ENCODE measurements around the gene SOX18.
A peak's percentile ranks its signal among the peaks of the same experiment; 100 is the strongest.

SOX18 gene

DNA sequence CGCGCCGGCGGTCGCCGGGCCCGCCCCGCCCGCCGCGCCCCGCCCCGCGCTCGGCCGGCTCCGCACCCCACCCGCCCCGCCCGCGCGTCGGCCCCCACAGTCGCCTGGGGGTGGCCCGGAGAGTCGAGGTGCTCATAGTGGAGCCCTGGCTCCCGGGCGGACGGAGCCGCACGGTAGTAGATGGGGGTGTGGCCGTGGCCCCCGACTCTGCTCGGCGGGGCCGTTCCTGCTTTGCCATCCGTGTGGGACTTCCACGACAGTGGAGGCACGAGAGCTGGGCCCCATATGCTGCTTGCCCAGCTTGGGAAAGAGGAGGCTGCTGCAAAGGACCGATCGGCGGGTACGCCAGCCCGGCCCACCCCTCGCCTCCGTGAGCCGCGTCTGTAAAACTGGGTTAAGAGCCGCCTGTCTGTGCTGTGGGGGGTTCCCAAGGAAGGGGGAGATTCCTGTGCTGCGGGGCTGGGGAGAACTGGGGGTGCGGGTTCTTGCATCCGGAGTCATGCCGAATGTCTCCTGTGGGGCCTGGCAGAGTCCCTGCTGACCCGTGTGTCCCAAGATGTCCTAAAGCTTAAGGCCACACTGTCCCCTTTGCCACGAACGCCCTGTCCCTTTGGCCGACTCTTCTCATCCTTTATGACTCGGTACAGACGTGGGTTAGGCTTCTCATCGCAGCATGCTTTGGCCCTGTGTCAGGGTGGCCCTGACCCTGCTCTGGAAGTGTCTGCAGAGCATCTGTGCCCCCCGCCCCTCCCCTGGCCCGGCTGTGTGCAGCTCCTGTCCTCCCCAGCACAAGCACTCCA, 30.8 kb upstream of the SOX18 start, which contains the start of gene OPRL1:
Gene OPRL1 (plus strand): TSS at position 70 of the 800 bp plus-strand sequence. CDS start 12,639 bp downstream, outside the sequence.
- DNase-seq (ENCODE audit: low spot score), result no peak

- DNase-seq (ENCODE audit: low spot score), result peak; percentile 80
Observed at GRCh38 chr20:64079273-64080012, 30.0 kb upstream of the SOX18 start, which contains the start of gene RGS19. RGS19 (minus strand) TSS chr20:64079518; CDS start chr20:64076886, 2,632 bp downstream.

DNA sequence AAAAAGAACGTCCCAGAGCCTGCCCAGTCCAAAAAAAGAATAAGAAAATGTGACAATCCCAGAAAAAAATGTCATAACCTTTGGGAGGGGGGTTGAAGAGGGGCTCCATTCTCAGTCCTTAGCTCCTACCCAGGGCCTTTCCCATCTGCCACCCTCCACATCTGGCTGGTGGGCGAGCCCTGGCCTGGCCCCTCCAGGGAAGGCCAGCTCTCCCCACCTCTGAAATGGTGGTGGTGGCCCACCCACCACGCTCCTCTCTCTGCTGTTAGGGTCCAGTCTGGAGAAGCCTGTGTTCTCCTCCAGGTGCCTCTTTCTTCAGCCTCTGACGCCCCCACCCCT, 29.5 kb upstream of the SOX18 start:
- DNase-seq (ENCODE audit: low spot score), result no peak

DNA sequence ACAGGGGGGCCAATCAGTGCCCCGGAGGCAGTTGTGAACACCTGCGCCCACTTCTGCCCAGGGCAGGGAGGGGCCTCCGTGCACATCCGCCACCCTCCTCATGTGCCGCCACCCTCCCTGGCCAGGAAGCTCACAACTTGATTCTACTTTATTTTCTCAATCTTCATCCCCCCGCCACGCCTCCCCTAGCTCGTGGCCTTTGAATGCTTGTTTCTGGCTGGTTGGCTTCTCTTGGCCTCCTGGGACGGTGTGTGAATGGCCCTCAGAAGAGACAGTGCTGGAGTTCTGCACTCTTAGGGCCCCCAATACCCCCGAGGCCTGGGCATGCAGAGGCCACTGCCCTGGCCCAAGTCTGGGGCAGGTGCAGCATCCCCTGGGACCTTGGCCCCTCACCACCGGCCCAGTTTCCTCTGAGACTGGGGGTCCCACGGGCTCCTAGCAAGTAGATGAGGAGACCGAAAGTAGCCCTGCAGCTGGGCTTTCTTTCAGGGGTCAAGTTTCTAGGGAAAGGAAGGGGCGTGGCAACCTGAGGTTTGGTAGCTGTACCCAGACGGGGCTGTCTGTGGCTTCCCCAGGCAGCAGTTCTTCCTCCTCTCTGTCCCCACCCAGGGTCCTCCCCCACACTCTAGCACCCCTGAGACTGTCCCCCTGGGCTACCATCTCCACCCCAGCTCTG, 28.6 kb upstream of the SOX18 start:
- DNase-seq (ENCODE audit: low spot score), result peak; percentile 75

DNA sequence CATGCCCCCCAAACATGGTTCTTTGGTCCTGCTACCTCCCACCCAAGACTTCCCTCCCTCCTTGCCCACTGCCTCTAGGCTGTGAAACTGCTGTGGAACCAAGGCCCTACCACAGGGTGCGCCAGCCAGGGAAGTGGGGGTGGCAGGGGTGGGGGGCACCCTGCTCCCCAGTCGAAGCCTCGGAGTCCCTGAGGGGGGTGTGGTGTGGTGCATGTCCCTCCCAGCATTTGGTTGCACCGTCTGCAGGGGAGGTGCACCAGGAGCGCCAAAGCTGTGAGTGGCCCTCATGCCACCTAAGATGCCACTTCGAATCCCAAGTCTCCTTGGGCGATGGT, 28.1 kb upstream of the SOX18 start:
- DNase-seq (ENCODE audit: low spot score), result no peak

GRCh38 chr20:64077094-64077493, 27.7 kb upstream of the SOX18 start:
- DNase-seq (ENCODE audit: low spot score), result peak; percentile 43

- DNase-seq (ENCODE audit: low spot score), result no peak
Observed at GRCh38 chr20:64076061-64076997, 26.9 kb upstream of the SOX18 start.

GRCh38 chr20:64075556-64075955, 26.1 kb upstream of the SOX18 start:
- DNase-seq (ENCODE audit: low spot score), result no peak

GRCh38 chr20:64074963-64075362, 25.5 kb upstream of the SOX18 start:
- no peak for DNase-seq (ENCODE audit: low spot score)

DNA sequence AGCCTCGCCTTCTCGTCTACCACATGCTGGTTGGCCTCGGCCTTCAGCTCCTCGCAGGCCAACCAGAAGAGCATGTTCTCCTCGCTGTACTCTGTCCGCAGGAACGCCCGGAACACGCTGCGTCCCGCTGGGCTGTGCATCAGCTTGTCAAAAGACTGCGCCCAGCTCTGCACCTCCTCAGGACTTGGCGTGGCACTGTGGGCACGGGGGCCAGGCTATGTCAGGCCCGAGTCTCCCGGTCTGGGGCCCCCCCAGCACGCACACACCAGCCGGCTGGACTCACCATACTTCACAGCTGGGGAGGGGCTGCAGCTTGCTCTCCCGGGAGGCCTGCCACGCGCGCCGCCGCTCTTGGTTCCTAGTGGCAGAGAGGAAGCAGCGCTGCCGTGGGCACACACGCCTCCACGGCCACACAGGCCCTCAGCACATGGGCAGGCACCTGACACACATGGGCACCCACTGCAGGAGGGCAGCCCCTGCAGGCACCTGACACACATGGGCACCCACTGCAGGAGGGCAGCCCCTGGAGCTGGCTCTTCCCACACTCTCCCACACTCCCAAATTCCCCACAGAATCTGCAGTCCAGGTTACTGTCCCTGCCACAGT, 24.8 kb upstream of the SOX18 start:
- no peak for DNase-seq (ENCODE audit: low spot score)

DNA sequence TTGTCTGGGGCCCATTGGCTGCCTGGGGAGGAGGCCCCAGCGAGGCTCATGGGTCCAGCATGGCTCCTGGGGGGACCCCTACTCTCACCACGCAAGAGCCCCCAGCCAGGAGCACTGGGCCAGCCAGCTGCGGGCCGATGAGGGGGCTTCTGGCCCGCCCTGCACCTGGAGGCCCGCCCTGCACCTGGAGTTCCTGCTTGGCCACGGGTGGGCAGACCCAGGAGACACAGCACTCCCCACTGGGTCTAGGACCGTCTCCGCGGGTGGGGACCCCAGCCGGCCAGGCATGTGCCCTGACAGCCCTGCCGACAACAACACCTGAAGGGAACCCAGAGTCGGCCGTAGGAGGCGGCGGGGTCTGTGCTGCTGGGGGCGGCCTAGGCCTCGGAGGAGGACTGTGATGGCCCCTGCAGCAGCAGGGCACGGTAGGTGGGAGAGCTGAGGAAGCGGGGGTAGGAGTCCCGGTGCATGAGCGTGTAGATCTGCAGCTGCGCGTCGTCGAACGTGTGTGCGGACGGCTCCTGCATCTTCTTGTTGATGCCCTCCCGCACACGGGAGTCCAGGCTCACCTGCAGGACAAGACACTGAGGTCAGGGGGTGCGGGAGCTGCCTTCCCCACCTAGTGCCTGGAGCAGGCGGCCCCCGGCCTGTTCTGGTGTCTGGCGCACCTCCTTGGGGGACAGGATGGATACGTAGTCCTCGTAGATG, 24.2 kb upstream of the SOX18 start:
- DNase-seq (ENCODE audit: low spot score), result no peak

- no peak for DNase-seq (ENCODE audit: low spot score)
Observed at GRCh38 chr20:64072498-64073063, 23.1 kb upstream of the SOX18 start.

GRCh38 chr20:64071341-64072332, 22.2 kb upstream of the SOX18 start:
- no peak for DNase-seq (ENCODE audit: low spot score)

- DNase-seq (ENCODE audit: low spot score), result no peak
Observed at GRCh38 chr20:64070244-64070993, 21.0 kb upstream of the SOX18 start.

GRCh38 chr20:64069614-64070243, 20.3 kb upstream of the SOX18 start:
- DNase-seq (ENCODE audit: low spot score), result no peak

GRCh38 chr20:64069209-64069613, 19.8 kb upstream of the SOX18 start:
- DNase-seq (ENCODE audit: low spot score), result no peak

- no peak for DNase-seq (ENCODE audit: low spot score)
Observed at GRCh38 chr20:64068386-64069208, 19.2 kb upstream of the SOX18 start.
